Measurements from ENCODE around the gene SLC25A51. TPM values are rescaled to one million over a fixed set of nuclear protein-coding genes. Genes with fewer than 3 reads are reported as not detected.

SLC25A51 gene
- total and polyA plus RNA-seq, 3 donors from 2014 or later: 18.4 to 27.4 (median 19.1) TPM

- peak overlapping the region; percentile 86 to 98 for H3K4me3 ChIP-seq
- H3K9me3 ChIP-seq: no peaks in the 10 kb centered on the region
- 17 to 21% methylated on average over 28 to 36 of the region's 36 CpGs for WGBS, 2 donors
- DNase-seq: peak; percentile 44
- H3K27me3 ChIP-seq: no peaks in the 10 kb centered on the region
- peak overlapping the region; percentile 89 to 90 for H3K27ac ChIP-seq
- no peaks in the 10 kb centered on the region for H3K36me3 ChIP-seq (ENCODE audit: low read depth, missing control alignments)
- peaks cover 5% of the 10 kb centered on the region for H3K4me1 ChIP-seq
- intact Hi-C loops (cut with DNase I; ENCODE audit: low total_unique reads): loop anchor here (10.0 kb wide), 1 partner anchor 490 kb away; the partner anchor contains the start of gene ALDH1B1
- TF ChIP-seq CTCF (IDR thresholded peaks at IDR 0.05) (no peak), POLR2A (IDR thresholded peaks at IDR 0.05) (no peak)
Observed at GRCh38 chr9:37904445-37905130, 661 bp upstream of the SLC25A51 start.

DNA sequence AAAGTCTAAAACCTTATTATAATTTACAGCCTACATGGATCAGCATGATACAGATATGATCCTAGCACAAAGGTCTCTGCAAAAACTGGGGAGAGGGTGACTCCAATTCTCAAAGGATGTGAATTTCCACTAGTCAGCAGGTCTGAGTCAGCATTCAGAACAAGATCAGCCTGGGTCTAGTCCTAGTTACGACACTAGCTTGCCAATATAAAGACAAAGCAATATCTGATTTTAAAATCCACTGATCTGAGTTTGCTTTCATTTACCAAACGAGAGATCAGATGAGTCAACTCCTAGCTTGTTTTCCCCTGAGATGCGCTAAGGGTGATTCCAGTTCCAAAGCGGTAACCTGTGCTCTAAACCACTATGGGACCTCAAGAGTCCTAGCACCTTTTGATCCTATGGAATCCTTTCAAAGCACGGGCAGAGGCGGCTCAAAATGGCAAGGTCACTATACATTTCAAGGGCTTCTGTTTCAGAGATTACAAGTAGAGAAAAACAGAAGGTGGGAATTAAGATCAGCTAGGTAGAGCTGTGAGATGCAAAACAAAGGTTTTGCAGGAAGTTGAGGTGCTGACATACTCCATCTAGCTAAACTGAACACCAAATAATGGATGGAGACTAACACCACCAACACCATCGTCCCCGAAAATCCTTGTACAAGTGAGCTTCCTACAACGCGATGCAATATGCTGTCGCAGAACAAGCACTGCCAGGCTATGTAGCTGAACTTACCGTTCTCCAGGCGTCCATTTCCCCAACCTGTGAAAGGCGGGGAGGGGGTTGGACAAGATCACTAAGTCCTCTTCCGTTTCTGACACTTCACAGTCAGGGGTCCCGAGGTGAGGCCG, 906 bp downstream of the SLC25A51 start:
- H3K4me1 ChIP-seq: peaks cover 5% of the 10 kb centered on the region
- DNase-seq: peak; percentile 25
- H3K36me3 ChIP-seq (ENCODE audit: low read depth, missing control alignments): no peaks in the 10 kb centered on the region
- intact Hi-C loops (cut with DNase I; ENCODE audit: low total_unique reads): loop anchor here (10.0 kb wide), 1 partner anchor 492 kb away; the partner anchor contains the start of gene ALDH1B1
- no peaks in the 10 kb centered on the region for H3K27me3 ChIP-seq
- WGBS, 2 donors: 5 to 6% methylated on average over 15 to 17 of the region's 17 CpGs
- peak overlapping the region; percentile 86 to 98 for H3K4me3 ChIP-seq
- peak overlapping the region; percentile 89 to 90 for H3K27ac ChIP-seq
- no peak for TF ChIP-seq CTCF (IDR thresholded peaks at IDR 0.05)
- TF ChIP-seq POLR2A (IDR thresholded peaks at IDR 0.05): no peak
- no peaks in the 10 kb centered on the region for H3K9me3 ChIP-seq

- Histone ChIP-seq H3K27ac (no peak overlapping the region), H3K36me3 (ENCODE audit: low read depth, missing control alignments) (no peaks in the 10 kb centered on the region), H3K9me3 (no peaks in the 10 kb centered on the region), H3K4me3 (no peak overlapping the region), H3K4me1 (peaks cover 5% of the 10 kb centered on the region), H3K27me3 (no peaks in the 10 kb centered on the region)
- TF ChIP-seq POLR2A (IDR thresholded peaks at IDR 0.05) (no peak), CTCF (IDR thresholded peaks at IDR 0.05) (no peak)
- intact Hi-C loops (cut with DNase I; ENCODE audit: low total_unique reads): loop anchor here (10.0 kb wide), 1 partner anchor 493 kb away; the partner anchor contains the start of gene ALDH1B1
- DNase-seq: no peak
Observed at GRCh38 chr9:37902131-37902530, 1.8 kb downstream of the SLC25A51 start.

DNA sequence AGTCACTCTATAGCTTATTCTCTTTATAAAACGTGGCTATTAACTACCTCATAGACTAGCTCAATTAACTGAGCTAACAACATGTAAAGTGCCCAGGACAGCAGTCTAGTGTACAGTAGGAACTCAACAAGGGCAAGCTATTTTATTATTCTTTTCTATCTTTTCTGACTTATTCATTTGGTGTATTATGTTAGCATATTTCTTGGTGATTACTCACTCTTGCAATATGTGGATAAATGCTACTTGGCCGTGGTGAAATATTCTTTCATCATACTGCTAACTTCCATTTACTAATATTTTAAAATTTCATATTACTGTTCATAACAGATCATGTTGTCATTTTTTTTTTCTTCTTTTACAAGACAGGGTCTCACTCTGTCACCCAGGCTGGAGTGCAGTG, 4.9 kb downstream of the SLC25A51 start:
- Histone ChIP-seq H3K4me3 (no peak overlapping the region), H3K9me3 (no peaks in the 10 kb centered on the region), H3K27ac (no peak overlapping the region), H3K27me3 (no peaks in the 10 kb centered on the region), H3K4me1 (no peaks in the 10 kb centered on the region), H3K36me3 (ENCODE audit: low read depth, missing control alignments) (no peaks in the 10 kb centered on the region)
- intact Hi-C loops (cut with DNase I; ENCODE audit: low total_unique reads): no loop called here
- no peak for DNase-seq
- WGBS, 2 donors: 88 to 92% methylated on average over 2 of the region's 2 CpGs
- no peak for TF ChIP-seq POLR2A (IDR thresholded peaks at IDR 0.05)
- no peak for TF ChIP-seq CTCF (IDR thresholded peaks at IDR 0.05)

Data from testis (tissue), 3 donors.